ENCODE results near the gene GPR139.

GRCh38 chr16:20089246-20089965 lies 15.7 kb upstream of the GPR139 start:
- TF ChIP-seq EZH2 (IDR thresholded peaks at IDR 0.05; ENCODE audit: borderline replicate concordance, low read depth, low read length, poor library complexity, severe bottlenecking): no peak
- TF ChIP-seq CTCF (conservative IDR thresholded peaks at IDR 0.05; ENCODE audit: low read depth, low read length): no peak
